HepG2 (cell line): ENCODE data around the gene CMTM1. TPM values are rescaled to one million over a fixed set of nuclear protein-coding genes. Genes with fewer than 3 reads are reported as not detected.

Source experiments
- CREM ChIP-seq, 2 experiments: sonication (generic) in 1 of 2; formaldehyde crosslinking in 1 of 2; IDR thresholded peaks; 2 replicates each; pipeline versions ENCODE4 v1.4.0 to v1.6.1; 2016 to 2020; ENCODE audit warnings: antibody characterized with exemption in 1 of 2, mild to moderate bottlenecking in 1 of 2, missing genetic modification reagents in 1 of 2
- GRHL1 ChIP-seq: sonication (generic); formaldehyde crosslinking; conservative IDR thresholded peaks from 2 replicates; pipeline ENCODE4 v1.8.0; 2022; ENCODE audit warnings: missing genetic modification reagents
- NFAT5 ChIP-seq: sonication (generic); formaldehyde crosslinking; IDR thresholded peaks from 2 replicates; pipeline ENCODE4 v1.4.0; 2020; ENCODE audit warnings: missing genetic modification reagents
- PAF1 ChIP-seq: IDR thresholded peaks from 2 replicates; pipeline ENCODE4 v1.6.1; 2016; ENCODE audit warnings: missing genetic modification reagents, missing compliant biosample characterization
- PRDM4 ChIP-seq: sonication (generic); formaldehyde crosslinking; IDR thresholded peaks from 2 replicates; pipeline ENCODE4 v1.9.0; 2021; ENCODE audit warnings: missing genetic modification reagents, borderline replicate concordance
- PRMT3 ChIP-seq: sonication (generic); formaldehyde crosslinking; IDR thresholded peaks from 2 replicates; pipeline ENCODE4 v1.8.1; 2022; ENCODE audit warnings: low read depth, mild to moderate bottlenecking, moderate library complexity, missing genetic modification reagents, borderline replicate concordance
- RERE ChIP-seq: IDR thresholded peaks from 2 replicates; pipeline ENCODE4 v1.6.1; 2016; ENCODE audit warnings: low read depth, missing genetic modification reagents, missing compliant biosample characterization
- TBL1XR1 ChIP-seq: fragments of 150-350 bp; IDR thresholded peaks from 2 replicates; pipeline ENCODE4 v1.6.1; 2014; ENCODE audit warnings: borderline replicate concordance, low read length; ENCODE audit not compliant: partially characterized antibody
- ZKSCAN8 ChIP-seq: IDR thresholded peaks from 2 replicates; pipeline ENCODE4 v1.6.1; 2016; ENCODE audit warnings: borderline replicate concordance, missing genetic modification reagents, missing compliant biosample characterization
- ZNF44 ChIP-seq: sonication (generic); formaldehyde crosslinking; IDR thresholded peaks from 2 replicates; pipeline ENCODE4 v1.5.1; 2020; ENCODE audit warnings: mild to moderate bottlenecking, missing genetic modification reagents
- ZNF552 ChIP-seq: sonication (generic); formaldehyde crosslinking; IDR thresholded peaks from 2 replicates; pipeline ENCODE4 v1.9.0; 2022; ENCODE audit warnings: missing genetic modification reagents, mild to moderate bottlenecking, borderline replicate concordance
- ZNF572 ChIP-seq: sonication (generic); formaldehyde crosslinking; IDR thresholded peaks from 2 replicates; pipeline ENCODE4 v1.5.1; 2020; ENCODE audit warnings: mild to moderate bottlenecking, missing genetic modification reagents
- ZNF660 ChIP-seq: sonication (generic); formaldehyde crosslinking; IDR thresholded peaks from 2 replicates; pipeline ENCODE4 v1.5.1; 2020; ENCODE audit warnings: mild to moderate bottlenecking, low read depth, missing genetic modification reagents, borderline replicate concordance
- polyA plus RNA-seq, 8 experiments: library from polyadenylated mRNA; depleted of rRNA in 3 of 8; stranded (reverse) in 7 of 8; unstranded in 1 of 8; fragments of >200 nt; fragmentation: Illumina TruSeq in 4 of 8; extraction: Trizol in 4 of 8; gene quantifications; 2 replicates each; pipeline versions ENCODE4 v1.2.1 to v1.2.3, GENCODE V29; 2011 to 2016; ENCODE audit warnings: low read depth in 4 of 8, missing spikeins in 1 of 8, mixed read lengths in 1 of 8; ENCODE audit not compliant: insufficient read depth in 1 of 8
- total RNA-seq, 5 experiments: library from RNA; depleted of rRNA; stranded (reverse); fragments of >200 nt; fragmentation: Illumina TruSeq; extraction: Trizol; gene quantifications; 2 replicates each; pipeline ENCODE4 v1.2.3, GENCODE V29; 2016; ENCODE audit warnings: low read depth in 1 of 5

CMTM1 gene
- total and polyA plus RNA-seq, 2 of the 13 experiments (the other 11 are each of a cell fraction or from before 2014, with no cell fraction given): 1.7 to 2.9 TPM

- TF ChIP-seq NFAT5 (CRISPR knock-in tag) (no peak), GRHL1 (CRISPR knock-in tag) (no peak), RERE (CRISPR knock-in tag) (no peak), PRMT3 (CRISPR knock-in tag) (no peak), ZNF44 (no peak), ZNF572 (CRISPR knock-in tag) (no peak), ZNF660 (CRISPR knock-in tag) (no peak), CREM (IDR thresholded peaks at IDR 0.05) (no peak), CREM (CRISPR knock-in tag; IDR thresholded peaks at IDR 0.05) (no peak), PAF1 (no peak), ZKSCAN8 (CRISPR knock-in tag) (no peak), TBL1XR1 (no peak), ZNF552 (no peak), PRDM4 (no peak)
Observed at GRCh38 chr16:66553223-66553622, 13.0 kb upstream of the CMTM1 start (continued).
